Type B pancreatic cell (in vitro differentiated cells): ENCODE data around the gene TRMT13. TPM values are rescaled to one million over a fixed set of nuclear protein-coding genes. Genes with fewer than 3 reads are reported as not detected.
"Not testable (repeated sequence)": the region's sequence is repeated elsewhere in the genome, so short reads cannot be mapped to it uniquely, and the experiment has no call there.

Experiments used
- DNase-seq: peaks from one replicate; pipeline ENCODE4 v3.0.0; 2021; ENCODE audit warnings: mixed read lengths; ENCODE audit not compliant: unreplicated experiment; ENCODE audit errors: extremely low spot score
- H3K27ac Mint-ChIP-seq: 2 replicates; pipeline ENCODE4 v1.8.0; 2021; ENCODE audit warnings: mild to moderate bottlenecking, mixed read lengths
- H3K27me3 Mint-ChIP-seq: 2 replicates; pipeline ENCODE4 v1.8.0; 2021; ENCODE audit warnings: mixed read lengths
- H3K36me3 Mint-ChIP-seq: 2 replicates; pipeline ENCODE4 v1.8.0; 2021; ENCODE audit warnings: mixed read lengths
- H3K4me1 Mint-ChIP-seq: one replicate; pipeline ENCODE4 v1.8.0; 2021; ENCODE audit warnings: mixed read lengths; ENCODE audit not compliant: unreplicated experiment
- H3K4me3 Mint-ChIP-seq: 2 replicates; pipeline ENCODE4 v1.8.0; 2021; ENCODE audit warnings: mild to moderate bottlenecking, mixed read lengths
- H3K9me3 Mint-ChIP-seq: 2 replicates; pipeline ENCODE4 v1.8.0; 2021; ENCODE audit warnings: mixed read lengths
- total RNA-seq: library from RNA; stranded (reverse); gene quantifications from 2 replicates; pipeline ENCODE4 v1.2.1, GENCODE V29; 2021; ENCODE audit warnings: low replicate concordance
- TF ChIP-seq, protein P1 (sequence below): fragments of 200-600 bp; sonication (generic); conservative IDR thresholded peaks from 2 replicates; pipeline ENCODE4 v1.5.0; 2021; ENCODE audit warnings: antibody characterized with exemption, mild to moderate bottlenecking

The TRMT13 gene
- total RNA-seq, 1 donor from 2014 or later = 25.1 TPM

DNA sequence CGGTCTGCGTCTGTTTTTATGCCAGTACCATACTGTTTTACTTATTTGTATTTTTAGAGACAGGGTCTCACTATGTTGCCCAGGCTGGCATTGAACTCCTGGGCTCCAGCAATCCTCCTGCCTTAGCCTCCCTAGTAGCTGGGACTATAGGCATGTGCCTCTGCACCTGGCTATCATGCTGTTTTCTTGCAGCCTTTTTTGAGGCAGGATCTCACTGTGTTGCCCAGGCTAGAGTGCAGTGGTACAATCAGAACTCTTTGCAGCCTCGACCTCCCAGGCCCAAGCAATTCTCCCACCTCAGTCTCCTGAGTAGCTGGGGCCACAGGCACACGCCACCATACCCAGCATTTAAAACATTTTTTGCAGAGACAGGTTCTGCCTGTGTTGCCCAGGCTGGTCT, 50.4 kb downstream of the TRMT13 start:
- DNase-seq = no peak
- TF ChIP-seq, protein P1, sequence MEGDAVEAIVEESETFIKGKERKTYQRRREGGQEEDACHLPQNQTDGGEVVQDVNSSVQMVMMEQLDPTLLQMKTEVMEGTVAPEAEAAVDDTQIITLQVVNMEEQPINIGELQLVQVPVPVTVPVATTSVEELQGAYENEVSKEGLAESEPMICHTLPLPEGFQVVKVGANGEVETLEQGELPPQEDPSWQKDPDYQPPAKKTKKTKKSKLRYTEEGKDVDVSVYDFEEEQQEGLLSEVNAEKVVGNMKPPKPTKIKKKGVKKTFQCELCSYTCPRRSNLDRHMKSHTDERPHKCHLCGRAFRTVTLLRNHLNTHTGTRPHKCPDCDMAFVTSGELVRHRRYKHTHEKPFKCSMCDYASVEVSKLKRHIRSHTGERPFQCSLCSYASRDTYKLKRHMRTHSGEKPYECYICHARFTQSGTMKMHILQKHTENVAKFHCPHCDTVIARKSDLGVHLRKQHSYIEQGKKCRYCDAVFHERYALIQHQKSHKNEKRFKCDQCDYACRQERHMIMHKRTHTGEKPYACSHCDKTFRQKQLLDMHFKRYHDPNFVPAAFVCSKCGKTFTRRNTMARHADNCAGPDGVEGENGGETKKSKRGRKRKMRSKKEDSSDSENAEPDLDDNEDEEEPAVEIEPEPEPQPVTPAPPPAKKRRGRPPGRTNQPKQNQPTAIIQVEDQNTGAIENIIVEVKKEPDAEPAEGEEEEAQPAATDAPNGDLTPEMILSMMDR = no peak
- no peak overlapping the region for H3K27ac Mint-ChIP-seq
- no peaks in the 10 kb centered on the region for H3K4me1 Mint-ChIP-seq
- no peaks in the 10 kb centered on the region for H3K27me3 Mint-ChIP-seq
- H3K36me3 Mint-ChIP-seq = no peaks in the 10 kb centered on the region
- H3K9me3 Mint-ChIP-seq = peaks cover 3% of the 10 kb centered on the region
- no peak overlapping the region for H3K4me3 Mint-ChIP-seq

DNA sequence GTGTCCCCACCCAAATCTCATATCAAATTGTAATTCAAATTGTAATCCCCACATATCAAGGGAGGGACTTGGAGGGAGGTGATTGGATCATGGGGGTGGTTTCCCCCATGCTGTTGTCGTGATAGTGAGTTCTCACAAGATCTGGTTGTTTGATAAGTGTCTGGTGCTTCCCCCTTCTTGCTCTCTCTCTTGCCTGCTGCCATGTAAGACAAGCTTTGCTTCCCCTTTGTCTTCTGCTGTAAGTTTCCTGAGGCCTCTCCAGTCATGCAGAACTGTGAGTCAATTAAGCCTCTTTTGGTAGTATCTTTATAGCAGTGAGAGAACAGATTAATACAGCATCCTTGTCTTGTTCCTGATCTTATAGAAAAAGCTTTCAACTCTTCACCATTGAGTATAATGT, 51.6 kb downstream of the TRMT13 start:
- Mint-ChIP-seq H3K4me3 (no peak overlapping the region), H3K9me3 (peaks cover 3% of the 10 kb centered on the region), H3K27me3 (no peaks in the 10 kb centered on the region), H3K4me1 (no peaks in the 10 kb centered on the region), H3K27ac (no peak overlapping the region), H3K36me3 (no peaks in the 10 kb centered on the region)
- TF ChIP-seq, protein P1 = no peak
- DNase-seq = no peak

DNA sequence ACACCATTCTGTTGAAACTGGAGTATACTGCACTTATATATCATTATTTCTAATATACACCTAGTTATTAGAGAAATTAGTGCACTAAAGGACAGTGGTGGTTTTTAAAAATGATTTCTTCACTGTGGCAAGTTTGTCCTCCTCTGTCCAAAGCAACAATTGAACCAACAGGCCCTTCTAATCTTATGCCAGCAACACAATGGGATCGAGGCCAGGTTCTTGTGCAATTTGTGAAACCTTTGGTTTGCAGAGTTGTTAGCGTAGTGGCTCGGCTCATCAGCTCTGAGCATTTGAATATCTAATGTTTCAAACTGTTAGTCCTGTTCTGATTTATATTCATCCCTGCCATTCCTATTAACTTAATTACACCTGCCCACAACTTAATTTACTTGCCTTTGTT, 54.9 kb downstream of the TRMT13 start:
- no peak overlapping the region for H3K4me3 Mint-ChIP-seq
- H3K4me1 Mint-ChIP-seq = no peaks in the 10 kb centered on the region
- H3K27me3 Mint-ChIP-seq = no peaks in the 10 kb centered on the region
- H3K36me3 Mint-ChIP-seq = peaks cover 4% of the 10 kb centered on the region
- no peak overlapping the region for H3K27ac Mint-ChIP-seq
- H3K9me3 Mint-ChIP-seq = no peaks in the 10 kb centered on the region
- no peak for DNase-seq
- TF ChIP-seq, protein P1 = no peak

DNA sequence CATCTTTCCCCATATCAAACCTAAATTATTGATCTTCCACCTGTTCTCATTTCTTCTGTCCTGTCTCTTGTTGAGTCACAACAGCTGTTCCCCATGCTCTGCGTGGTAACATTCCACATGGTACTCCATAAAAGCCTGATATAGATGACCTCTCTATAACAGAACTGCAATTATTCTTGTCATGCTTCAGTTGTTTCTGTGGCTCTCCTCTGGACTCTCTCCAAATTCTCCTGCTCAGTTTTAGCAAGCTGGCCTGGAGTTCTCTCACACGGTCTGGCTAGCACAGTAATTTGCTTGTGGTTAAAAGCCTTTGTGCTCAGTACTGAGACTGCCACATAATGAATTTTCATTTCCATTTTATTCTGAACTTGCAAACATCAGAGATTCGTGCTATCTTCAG, 55.7 kb downstream of the TRMT13 start:
- Mint-ChIP-seq H3K27me3 (no peaks in the 10 kb centered on the region), H3K27ac (no peak overlapping the region), H3K9me3 (no peaks in the 10 kb centered on the region), H3K4me1 (no peaks in the 10 kb centered on the region), H3K4me3 (no peak overlapping the region), H3K36me3 (peaks cover 4% of the 10 kb centered on the region)
- TF ChIP-seq, protein P1 = no peak
- DNase-seq = no peak

DNA sequence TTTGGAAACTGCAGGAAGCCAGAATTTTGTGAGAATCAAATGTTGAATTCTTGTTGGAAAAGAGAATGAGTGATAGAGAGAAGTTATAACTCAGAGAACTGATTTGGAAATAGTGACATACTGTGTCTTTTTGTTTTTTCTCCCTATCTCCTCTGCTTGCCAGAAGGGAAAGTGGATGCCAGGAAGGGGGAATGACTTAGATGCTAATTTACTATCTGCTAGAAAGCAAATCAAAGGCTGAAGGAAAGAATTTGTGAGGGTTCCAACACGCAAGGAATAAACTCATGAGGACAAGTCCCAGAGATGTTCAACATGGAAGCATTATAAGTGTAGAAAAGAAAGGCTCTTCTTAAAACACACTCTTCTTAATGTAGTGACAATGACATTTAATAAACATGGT, 65.6 kb downstream of the TRMT13 start:
- no peaks in the 10 kb centered on the region for H3K9me3 Mint-ChIP-seq
- no peaks in the 10 kb centered on the region for H3K4me1 Mint-ChIP-seq
- H3K27me3 Mint-ChIP-seq = no peaks in the 10 kb centered on the region
- H3K36me3 Mint-ChIP-seq = peaks cover 49% of the 10 kb centered on the region
- no peak for DNase-seq
- TF ChIP-seq, protein P1 = no peak
- no peak overlapping the region for H3K4me3 Mint-ChIP-seq
- H3K27ac Mint-ChIP-seq = no peak overlapping the region

- not testable (repeated sequence) for DNase-seq
These were observed 67.1 kb downstream of the TRMT13 start for GRCh38 chr1:100200060-100200459.

More at GRCh38 chr1:100200060-100200459, 67.1 kb downstream of the TRMT13 start:
- not testable (repeated sequence) for H3K9me3 Mint-ChIP-seq, H3K27ac Mint-ChIP-seq, H3K4me3 Mint-ChIP-seq, H3K4me1 Mint-ChIP-seq, H3K27me3 Mint-ChIP-seq
- H3K36me3 Mint-ChIP-seq = peaks cover 64% of the 10 kb centered on the region

Other genes with a start within 250 kb of the TRMT13 start
- gene SLC35A3, start 163.2 kb upstream of the TRMT13 start, total RNA-seq = 26.7 and 45.0 TPM in 2 replicates
- gene SASS6, start 233 bp upstream of the TRMT13 start, total RNA-seq = 4.2 and 9.2 TPM in 2 replicates
- 0.40 and 0.63 TPM in 2 replicates for gene LRRC39, start 45.1 kb downstream of the TRMT13 start, total RNA-seq
- 21.4 and 22.6 TPM in 2 replicates for gene DBT, start 116.7 kb downstream of the TRMT13 start, total RNA-seq
- gene RTCA, start 133.1 kb downstream of the TRMT13 start, total RNA-seq = 35.1 and 40.4 TPM in 2 replicates
- gene CDC14A, start 219.3 kb downstream of the TRMT13 start, total RNA-seq = 9.7 and 11.4 TPM in 2 replicates